ENCODE measurements around the gene NKX2-8.

GRCh38 chr14:36580856-36581831, 1.3 kb downstream of the NKX2-8 start:
- no peak for TF ChIP-seq CTCF (IDR thresholded peaks at IDR 0.05)
- no peak for TF ChIP-seq SIN3A (IDR thresholded peaks at IDR 0.05; ENCODE audit: borderline replicate concordance, insufficient read depth, low read depth, low read length)
- no peak for TF ChIP-seq POLR2AphosphoS5 (IDR thresholded peaks at IDR 0.05; ENCODE audit: low read depth, low read length)
